HEK293T (cell line): ENCODE results near the gene KCNK4.
"Not testable (repeated sequence)": the region's sequence is repeated elsewhere in the genome, so short reads cannot be mapped to it uniquely, and the experiment has no call there.

Experiments
- CTCF ChIA-PET: fragments of 350-600 bp; formaldehyde crosslinking; extraction: SDS; loops from one replicate; lab custom pipeline; 2021; ENCODE audit warnings: antibody characterized with exemption, inconsistent platforms; lab: Yijun Ruan, JAX
- POLR2A ChIA-PET: fragments of 350-600 bp; formaldehyde crosslinking; extraction: SDS; loops from one replicate; lab custom pipeline; 2020; ENCODE audit warnings: antibody characterized with exemption, inconsistent platforms; lab: Yijun Ruan, JAX
- DNase-seq: peaks from one replicate; pipeline ENCODE4 v3.0.0; 2012; ENCODE audit warnings: mixed read lengths; ENCODE audit errors: extremely low spot score
- ARNT ChIP-seq: fragments of 450-650 bp; IDR thresholded peaks from 2 replicates; pipeline ENCODE4 v1.6.1; 2017; ENCODE audit warnings: mild to moderate bottlenecking
- BHLHE40 ChIP-seq: fragments of 450-650 bp; IDR thresholded peaks from 2 replicates; pipeline ENCODE4 v1.6.1; 2016; ENCODE audit warnings: mild to moderate bottlenecking, moderate library complexity, borderline replicate concordance
- CTBP1 ChIP-seq: fragments of 450-650 bp; IDR thresholded peaks from 2 replicates; pipeline ENCODE4 v1.6.1; 2016; ENCODE audit warnings: borderline replicate concordance
- ELF4 ChIP-seq: fragments of 450-650 bp; IDR thresholded peaks from 2 replicates; pipeline ENCODE4 v1.6.1; 2017; ENCODE audit warnings: antibody characterized with exemption
- FOXA1 ChIP-seq: fragments of 450-650 bp; IDR thresholded peaks from 2 replicates; pipeline ENCODE4 v1.6.1; 2016; ENCODE audit warnings: mild to moderate bottlenecking
- FOXK2 ChIP-seq: fragments of 450-650 bp; IDR thresholded peaks from 2 replicates; pipeline ENCODE4 v1.6.1; 2016; ENCODE audit warnings: mild to moderate bottlenecking
- FOXM1 ChIP-seq: fragments of 450-650 bp; IDR thresholded peaks from 2 replicates; pipeline ENCODE4 v1.6.1; 2017; ENCODE audit warnings: mild to moderate bottlenecking, borderline replicate concordance
- HDGF ChIP-seq: fragments of 450-650 bp; IDR thresholded peaks from 2 replicates; pipeline ENCODE4 v1.6.1; 2017; ENCODE audit warnings: antibody characterized with exemption, borderline replicate concordance
- L3MBTL2 ChIP-seq: fragments of 450-650 bp; conservative IDR thresholded peaks from 2 replicates; pipeline ENCODE4 v1.6.1; 2016; ENCODE audit warnings: mild to moderate bottlenecking
- LEF1 ChIP-seq: fragments of 450-650 bp; IDR thresholded peaks from 2 replicates; pipeline ENCODE4 v1.6.1; 2017; ENCODE audit warnings: mild to moderate bottlenecking, borderline replicate concordance
- NFRKB ChIP-seq: fragments of 450-650 bp; IDR thresholded peaks from 2 replicates; pipeline ENCODE4 v1.6.1; 2016; ENCODE audit warnings: mild to moderate bottlenecking, moderate library complexity
- SP1 ChIP-seq: fragments of 450-650 bp; IDR thresholded peaks from 2 replicates; pipeline ENCODE4 v1.6.1; 2017
- SUZ12 ChIP-seq: fragments of 450-650 bp; IDR thresholded peaks from 2 replicates; pipeline ENCODE4 v1.6.1; 2016; ENCODE audit warnings: mild to moderate bottlenecking
- TARDBP ChIP-seq: fragments of 450-650 bp; IDR thresholded peaks from 2 replicates; pipeline ENCODE4 v1.6.1; 2016
- ZNF384 ChIP-seq: fragments of 450-650 bp; IDR thresholded peaks from 2 replicates; pipeline ENCODE4 v1.6.1; 2016
- TF ChIP-seq, protein P1 (sequence below): fragments of 450-650 bp; IDR thresholded peaks from 2 replicates; pipeline ENCODE4 v1.6.1; 2016

Gene KCNK4

DNA sequence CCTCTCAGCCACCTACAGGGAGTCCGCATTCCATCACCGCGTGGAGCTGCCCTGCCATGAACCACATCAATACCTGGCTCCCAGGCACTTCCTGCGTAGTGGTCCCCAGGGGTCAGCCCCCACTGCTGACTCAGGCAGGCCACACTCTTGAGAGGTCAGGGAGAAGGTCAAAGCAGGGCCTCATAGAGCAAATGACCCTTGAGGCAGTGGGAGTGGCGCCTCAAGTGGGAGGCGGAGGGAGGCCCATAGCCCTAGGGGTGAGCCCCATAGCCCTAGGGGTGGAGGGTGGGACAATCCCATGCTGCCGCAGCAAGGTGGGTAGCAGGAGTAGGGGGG is 31.8 kb downstream of the KCNK4 start:
- TF ChIP-seq FOXK2: no peak
- no peak for DNase-seq
- POLR2A ChIA-PET: interaction anchor here (1.8 kb wide), 1 partner anchor 9 kb away, joined by 5 read pairs; no protein-coding TSS in a partner anchor
- CTCF ChIA-PET: interaction anchor here (1.1 to 1.7 kb wide), 2 partner anchors 9 to 32 kb away, joined by 4 to 7 read pairs; no protein-coding TSS in a partner anchor

- ChIA-PET POLR2A (interaction anchor here (1.8 kb wide), 1 partner anchor 8 kb away, joined by 5 read pairs; no protein-coding TSS in a partner anchor), CTCF (interaction anchor here (1.1 to 1.7 kb wide), 2 partner anchors 8 to 32 kb away, joined by 4 to 7 read pairs; no protein-coding TSS in a partner anchor)
- DNase-seq: no peak
- TF ChIP-seq HDGF (no peak), NFRKB (no peak), TARDBP (no peak), SUZ12 (no peak), LEF1 (no peak), FOXA1 (no peak), L3MBTL2 (no peak), CTBP1 (no peak), FOXK2 (no peak), SP1 (no peak)
- TF ChIP-seq, protein P1, sequence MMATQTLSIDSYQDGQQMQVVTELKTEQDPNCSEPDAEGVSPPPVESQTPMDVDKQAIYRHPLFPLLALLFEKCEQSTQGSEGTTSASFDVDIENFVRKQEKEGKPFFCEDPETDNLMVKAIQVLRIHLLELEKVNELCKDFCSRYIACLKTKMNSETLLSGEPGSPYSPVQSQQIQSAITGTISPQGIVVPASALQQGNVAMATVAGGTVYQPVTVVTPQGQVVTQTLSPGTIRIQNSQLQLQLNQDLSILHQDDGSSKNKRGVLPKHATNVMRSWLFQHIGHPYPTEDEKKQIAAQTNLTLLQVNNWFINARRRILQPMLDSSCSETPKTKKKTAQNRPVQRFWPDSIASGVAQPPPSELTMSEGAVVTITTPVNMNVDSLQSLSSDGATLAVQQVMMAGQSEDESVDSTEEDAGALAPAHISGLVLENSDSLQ: no peak
These were observed 32.3 kb downstream of the KCNK4 start for GRCh38 chr11:64323373-64323772.

DNA sequence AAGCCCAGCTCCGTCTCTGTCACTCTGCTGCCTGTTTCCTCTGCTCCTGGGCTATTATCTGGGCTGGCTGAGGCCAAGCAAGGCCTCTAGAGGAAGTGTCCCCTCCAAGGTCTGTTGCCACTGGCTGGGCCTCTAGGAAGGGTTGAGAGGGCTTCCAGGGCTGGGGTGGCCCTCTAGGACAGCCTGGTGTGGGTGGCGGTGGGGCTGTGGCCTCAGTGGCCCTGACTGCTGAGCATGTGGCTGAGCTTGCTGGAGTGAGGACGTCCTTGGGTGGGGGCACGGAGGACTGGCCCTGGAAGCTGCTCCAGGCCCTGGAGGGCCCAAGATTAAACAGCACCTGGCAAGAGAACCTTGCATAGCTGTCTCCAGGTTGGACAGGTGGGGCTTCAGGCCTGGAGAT is 32.9 kb downstream of the KCNK4 start:
- DNase-seq: not testable (repeated sequence)
- CTCF ChIA-PET: interaction anchor here (0.6 to 1.7 kb wide), 2 partner anchors 8 to 31 kb away, joined by 4 to 7 read pairs; no protein-coding TSS in a partner anchor
- POLR2A ChIA-PET: interaction anchor here (1.8 kb wide), 1 partner anchor 8 kb away, joined by 5 read pairs; no protein-coding TSS in a partner anchor

GRCh38 chr11:64324692-64325469 is 33.8 kb downstream of the KCNK4 start:
- CTCF ChIA-PET: interaction anchor here (0.6 to 0.9 kb wide), 2 partner anchors 20 to 143 kb away, joined by 3 read pairs; no protein-coding TSS in a partner anchor
- no peak for DNase-seq
- TF ChIP-seq SUZ12 (no peak), LEF1 (no peak), FOXA1 (no peak), FOXM1 (no peak), ZNF384 (no peak), SP1 (no peak), L3MBTL2 (no peak), BHLHE40 (no peak), CTBP1 (no peak), NFRKB (no peak), TARDBP (no peak), FOXK2 (no peak), HDGF (no peak), ELF4 (no peak)
- TF ChIP-seq, protein P1: no peak
- POLR2A ChIA-PET: interaction anchor here (0.7 to 1.0 kb wide), 2 partner anchors 18 to 53 kb away, joined by 3 read pairs; no protein-coding TSS in a partner anchor

DNA sequence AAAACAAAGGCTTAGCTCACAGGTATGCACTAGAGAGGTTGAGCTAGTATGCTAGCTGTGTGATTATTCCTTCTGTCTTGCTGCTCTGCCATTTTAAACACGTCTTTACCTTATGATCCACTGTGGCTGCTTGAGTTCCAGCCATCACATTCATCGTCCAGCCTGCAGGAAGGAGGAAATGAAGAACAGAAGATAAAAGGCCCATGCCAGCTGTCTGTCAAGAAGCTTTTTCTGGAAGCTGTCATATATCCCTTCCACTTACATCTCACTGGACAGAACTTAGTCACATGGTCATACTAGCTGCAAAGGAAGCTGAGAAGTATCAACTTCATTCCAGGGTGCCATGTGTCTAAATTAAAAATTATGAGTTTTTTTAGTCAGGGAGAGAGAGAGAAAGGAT is 36.3 kb downstream of the KCNK4 start:
- CTCF ChIA-PET: no interaction called here
- POLR2A ChIA-PET: interaction anchor here (1.3 kb wide), 1 partner anchor 9 kb away, joined by 9 read pairs; the partner anchor contains the start of genes PRDX5 and TRMT112

DNA sequence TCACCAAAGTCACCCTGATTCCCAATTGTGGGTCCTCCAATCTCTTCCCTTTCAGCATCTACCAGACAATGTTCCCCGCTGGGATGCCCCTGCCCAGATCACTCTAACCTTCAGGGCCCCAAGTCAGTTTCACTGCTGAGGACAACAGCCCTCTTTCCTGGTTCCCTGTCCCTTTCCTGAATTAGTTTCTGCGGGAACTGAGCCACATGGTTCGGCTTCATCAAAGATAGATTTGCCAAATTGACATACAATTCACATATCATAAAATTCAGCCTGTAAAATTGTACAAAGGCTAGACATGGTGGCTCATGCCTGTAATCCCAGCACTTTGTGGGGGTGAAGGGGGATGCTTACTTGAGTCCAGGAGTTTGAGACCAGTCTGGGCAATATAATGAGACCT is 36.9 kb downstream of the KCNK4 start:
- POLR2A ChIA-PET: interaction anchor here (1.3 to 5.6 kb wide), 2 partner anchors 9 to 10 kb away, joined by 9 to 60 read pairs; partner anchors contain the start of genes PRDX5 and TRMT112
- CTCF ChIA-PET: no interaction called here

More for the DNA sequence above, 36.3 kb downstream of the KCNK4 start:
- no peak for DNase-seq
- TF ChIP-seq CTBP1 (no peak), BHLHE40 (no peak), FOXK2 (no peak)

More for the DNA sequence above, 36.9 kb downstream of the KCNK4 start:
- DNase-seq: no peak
- TF ChIP-seq CTBP1: no peak
- TF ChIP-seq FOXA1: no peak
- no peak for TF ChIP-seq TARDBP
- no peak for TF ChIP-seq ZNF384
- TF ChIP-seq FOXM1: no peak
- no peak for TF ChIP-seq SP1
- TF ChIP-seq ELF4: no peak
- TF ChIP-seq LEF1: no peak
- no peak for TF ChIP-seq ARNT
- no peak for TF ChIP-seq NFRKB
- no peak for TF ChIP-seq L3MBTL2
- TF ChIP-seq, protein P1: no peak
- TF ChIP-seq HDGF: no peak
- TF ChIP-seq SUZ12: no peak
